Naive thymus-derived CD8-positive, alpha-beta T cell (primary cell): ENCODE data around the gene SGK1. TPM values are rescaled to one million over a fixed set of nuclear protein-coding genes. Genes with fewer than 3 reads are reported as not detected.
"Not testable (repeated sequence)": the region's sequence is repeated elsewhere in the genome, so short reads cannot be mapped to it uniquely, and the experiment has no call there.

ENCODE experiments used
- ATAC-seq, 2 donors: fragments of 150-1000 bp; cut with Tn5 transposase in 1 of 2; sonication (Bioruptor Pico), chemical (Tn5 transposase) in 1 of 2; 1 replicate in 1 of 2; 2 replicates in 1 of 2; pipeline ENCODE4 v1.10.0; 2021; ENCODE audit warnings: mild to moderate bottlenecking in 2 of 2, moderate library complexity in 2 of 2
- POLR2A ChIA-PET: fragments of 350-600 bp; sonication (Branson Sonifier 250); formaldehyde crosslinking; loops from one replicate; lab custom pipeline; 2021; ENCODE audit warnings: antibody characterized with exemption; lab: Charles Lee
- DNase-seq, 10 donors: peaks; one replicate each; pipeline versions ENCODE4 v3.0.0 to v3.0.0-alpha.2; 2020 to 2022
- H3K27ac Mint-ChIP-seq, 10 donors: one replicate each; pipeline ENCODE4 v1.8.0; 2020 to 2022; ENCODE audit warnings: mild to moderate bottlenecking in 10 of 10, mixed read lengths in 10 of 10, moderate library complexity in 4 of 10, inconsistent platforms in 1 of 10
- H3K27me3 Mint-ChIP-seq, 5 donors: one replicate each; pipeline ENCODE4 v1.8.0; 2021 to 2022; ENCODE audit warnings: mixed read lengths in 5 of 5
- H3K36me3 Mint-ChIP-seq, 3 donors: one replicate each; pipeline ENCODE4 v1.8.0; 2020 to 2022; ENCODE audit warnings: mixed read lengths in 3 of 3, mild to moderate bottlenecking in 2 of 3, inconsistent platforms in 1 of 3
- H3K4me1 Mint-ChIP-seq, 4 donors: one replicate each; pipeline ENCODE4 v1.8.0; 2021 to 2022; ENCODE audit warnings: mixed read lengths in 4 of 4
- H3K4me3 Mint-ChIP-seq, 10 donors: one replicate each; pipeline ENCODE4 v1.8.0; 2020 to 2022; ENCODE audit warnings: mild to moderate bottlenecking in 10 of 10, mixed read lengths in 10 of 10, moderate library complexity in 6 of 10, inconsistent platforms in 1 of 10
- H3K9me3 Mint-ChIP-seq, 9 donors: one replicate each; pipeline ENCODE4 v1.8.0; 2020 to 2022; ENCODE audit warnings: mixed read lengths in 9 of 9, mild to moderate bottlenecking in 3 of 9, inconsistent platforms in 1 of 9, moderate library complexity in 1 of 9
- polyA plus RNA-seq, 3 donors: library from polyadenylated mRNA; unstranded; fragments of 300-500 nt; fragmentation: Illumina TruSeq; gene quantifications; one replicate each; pipeline ENCODE4 v1.2.3, GENCODE V29; 2021
- total RNA-seq, 8 experiments: library from RNA in 2 of 8; stranded (reverse) in 2 of 8; gene quantifications; one replicate each; pipeline ENCODE4 v1.2.3 and lab custom pipeline; 2021 to 2026

SGK1 gene
- total and polyA plus RNA-seq, 5 experiments from 2014 or later = 3.7 to 23.5 (median 9.0) TPM

- ATAC-seq (peak; percentile 95 to 96), DNase-seq (peak; percentile 29 to 95 (median 84))
- peaks cover 0 to 4% (median 0%) of the 10 kb centered on the region in 9 donors for H3K9me3 Mint-ChIP-seq
- no peaks in the 10 kb centered on the region for H3K27me3 Mint-ChIP-seq
- POLR2A ChIA-PET = interaction anchor here (0.6 to 3.2 kb wide), 5 partner anchors 18 to 808 kb away, joined by 3 to 11 read pairs (median 5); partner anchors contain the start of gene HBS1L
- peak overlapping the region; percentile 40 to 86 (median 78) for H3K4me3 Mint-ChIP-seq
- peaks cover 25 to 69% (median 63%) of the 10 kb centered on the region in 4 donors for H3K4me1 Mint-ChIP-seq
- H3K27ac Mint-ChIP-seq = peak overlapping the region; percentile 79 to 98 (median 96)
- H3K36me3 Mint-ChIP-seq = peaks cover 0 to 3% (median 0%) of the 10 kb centered on the region in 3 donors
Measured at GRCh38 chr6:134247231-134247833, 70.6 kb downstream of the SGK1 start.

- Mint-ChIP-seq H3K27me3 (no peaks in the 10 kb centered on the region), H3K9me3 (peaks cover 0 to 6% (median 0%) of the 10 kb centered on the region in 9 donors), H3K4me3 (peak overlapping the region in 7 of 10 donors; percentile 1 to 52 (median 11)), H3K4me1 (peaks cover 27 to 75% (median 70%) of the 10 kb centered on the region in 4 donors), H3K36me3 (peaks cover 0 to 3% (median 0%) of the 10 kb centered on the region in 3 donors), H3K27ac (peak overlapping the region; percentile 39 to 98 (median 90))
- no peak for ATAC-seq
- DNase-seq = no peak
- POLR2A ChIA-PET = interaction anchor here (0.5 to 1.3 kb wide), 3 partner anchors 28 to 180 kb away, joined by 3 read pairs; no protein-coding TSS in a partner anchor
Measured at GRCh38 chr6:134245706-134246105, 72.2 kb downstream of the SGK1 start.

DNA sequence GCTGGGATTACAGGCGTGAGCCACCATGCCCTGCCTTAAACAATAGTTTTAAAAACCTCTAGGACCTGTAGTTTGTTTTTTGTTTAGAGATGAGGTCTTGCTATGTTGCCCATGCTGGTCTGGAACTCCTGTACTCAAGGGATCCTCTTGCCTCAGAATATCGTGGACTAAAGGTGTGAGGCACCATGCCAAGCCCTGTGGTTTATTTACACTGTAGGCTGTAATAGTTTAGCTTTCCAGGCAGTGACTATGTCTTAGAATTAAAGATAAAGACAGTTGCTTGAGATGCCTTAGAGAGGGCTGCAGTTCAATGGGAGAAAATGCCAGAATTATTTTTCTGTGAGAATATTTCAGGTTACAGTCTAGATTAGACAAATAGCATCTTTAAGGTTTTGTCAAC is 72.9 kb downstream of the SGK1 start:
- Mint-ChIP-seq H3K9me3 (peaks cover 0 to 6% (median 0%) of the 10 kb centered on the region in 9 donors), H3K4me1 (peaks cover 24 to 75% (median 70%) of the 10 kb centered on the region in 4 donors), H3K4me3 (peak overlapping the region in 3 of 10 donors; percentile 9 to 42 (median 30)), H3K27ac (peak overlapping the region; percentile 39 to 98 (median 86)), H3K36me3 (peaks cover 0 to 3% (median 0%) of the 10 kb centered on the region in 3 donors), H3K27me3 (no peaks in the 10 kb centered on the region)
- DNase-seq (no peak), ATAC-seq (no peak)
- POLR2A ChIA-PET = interaction anchor here (0.5 to 1.3 kb wide), 2 partner anchors 29 to 128 kb away, joined by 3 read pairs; no protein-coding TSS in a partner anchor

DNA sequence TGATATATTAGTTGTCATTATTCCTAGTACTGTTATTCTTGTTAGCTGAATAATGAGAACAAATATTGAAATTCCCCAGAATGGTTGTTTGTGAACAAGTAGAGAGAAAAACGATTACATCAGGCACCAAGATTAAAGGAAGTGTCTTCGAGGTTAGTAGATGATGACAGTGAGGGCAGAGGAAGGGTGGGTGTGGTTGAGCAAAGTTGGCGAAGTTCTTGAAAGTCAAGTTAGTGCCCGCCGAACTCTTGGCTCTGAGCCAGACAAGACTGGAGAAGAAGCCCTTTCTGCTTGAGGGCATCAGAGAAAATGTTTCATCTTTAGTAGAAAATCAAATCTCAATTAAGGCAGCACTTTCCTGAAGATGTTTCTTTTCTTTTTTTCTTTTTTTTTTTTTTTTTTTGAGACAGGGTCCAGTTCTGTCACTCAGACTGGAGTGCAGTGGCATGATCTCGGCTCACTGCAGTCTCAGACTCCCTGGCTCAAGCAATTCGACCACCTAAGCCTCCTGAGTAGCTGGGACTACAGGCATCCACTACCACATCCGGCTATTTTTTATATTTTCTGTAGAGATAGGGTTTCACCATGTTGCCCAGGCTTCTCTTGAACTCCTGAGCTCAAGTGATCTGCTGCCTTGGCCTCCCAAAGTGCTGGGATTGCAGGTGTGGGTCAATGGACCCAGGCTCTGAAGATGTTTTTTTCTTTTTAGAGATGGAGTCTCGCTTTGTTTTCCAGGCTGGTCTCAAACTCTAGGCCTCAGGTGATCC is 77.1 kb downstream of the SGK1 start:
- peak overlapping the region; percentile 2 to 76 (median 57) for H3K4me3 Mint-ChIP-seq
- peaks cover 0 to 3% (median 0%) of the 10 kb centered on the region in 3 donors for H3K36me3 Mint-ChIP-seq
- H3K4me1 Mint-ChIP-seq = peaks cover 9 to 61% (median 54%) of the 10 kb centered on the region in 4 donors
- H3K9me3 Mint-ChIP-seq = peaks cover 0 to 7% (median 0%) of the 10 kb centered on the region in 9 donors
- peak overlapping the region; percentile 75 to 97 (median 88) for H3K27ac Mint-ChIP-seq
- POLR2A ChIA-PET = interaction anchor here (0.6 to 1.3 kb wide), 7 partner anchors 10 to 1815 kb away, joined by 3 to 5 read pairs (median 4); no protein-coding TSS in a partner anchor
- no peaks in the 10 kb centered on the region for H3K27me3 Mint-ChIP-seq
- ATAC-seq = peak; percentile 97 to 98
- peak; percentile 68 to 97 (median 90) for DNase-seq

- H3K27ac Mint-ChIP-seq = peak overlapping the region; percentile 75 to 97 (median 88)
- POLR2A ChIA-PET = interaction anchor here (1.3 kb wide), 1 partner anchor 8 kb away, joined by 5 read pairs; no protein-coding TSS in a partner anchor
Measured at GRCh38 chr6:134238960-134239795, 78.7 kb downstream of the SGK1 start.

GRCh38 chr6:134238006-134238405 is 79.9 kb downstream of the SGK1 start:
- peaks cover 0 to 3% (median 0%) of the 10 kb centered on the region in 9 donors for H3K9me3 Mint-ChIP-seq
- H3K27ac Mint-ChIP-seq = peak overlapping the region in 3 of 10 donors; percentile 48 to 85 (median 48)
- H3K36me3 Mint-ChIP-seq = no peaks in the 10 kb centered on the region
- POLR2A ChIA-PET = no interaction called here
- peaks cover 8 to 58% (median 45%) of the 10 kb centered on the region in 4 donors for H3K4me1 Mint-ChIP-seq
- DNase-seq = no peak
- ATAC-seq = no peak
- no peak overlapping the region for H3K4me3 Mint-ChIP-seq
- H3K27me3 Mint-ChIP-seq = no peaks in the 10 kb centered on the region

More at GRCh38 chr6:134238960-134239795, 78.7 kb downstream of the SGK1 start:
- DNase-seq (no peak), ATAC-seq (no peak)
- Mint-ChIP-seq H3K27me3 (no peaks in the 10 kb centered on the region), H3K9me3 (peaks cover 0 to 5% (median 0%) of the 10 kb centered on the region in 9 donors), H3K4me1 (peaks cover 8 to 54% (median 47%) of the 10 kb centered on the region in 4 donors), H3K36me3 (peaks cover 0 to 2% (median 0%) of the 10 kb centered on the region in 3 donors), H3K4me3 (peak overlapping the region in 6 of 10 donors; percentile 46 to 65 (median 60))

- peak in 1 of 2 donors; percentile 10 for ATAC-seq
- Mint-ChIP-seq H3K9me3 (peaks cover 0 to 1% (median 0%) of the 10 kb centered on the region in 9 donors), H3K27ac (peak overlapping the region in 6 of 10 donors; percentile 6 to 88 (median 68)), H3K4me1 (peaks cover 5 to 53% (median 38%) of the 10 kb centered on the region in 4 donors), H3K27me3 (no peaks in the 10 kb centered on the region), H3K4me3 (peak overlapping the region in 3 of 10 donors; percentile 4 to 50 (median 24)), H3K36me3 (no peaks in the 10 kb centered on the region)
- DNase-seq = no peak
- POLR2A ChIA-PET = interaction anchor here (1.6 kb wide), 1 partner anchor 60 kb away, joined by 3 read pairs; no protein-coding TSS in a partner anchor
Measured at GRCh38 chr6:134235937-134236751, 81.8 kb downstream of the SGK1 start.

- Mint-ChIP-seq H3K4me1 (peaks cover 6 to 47% (median 34%) of the 10 kb centered on the region in 4 donors), H3K27ac (peak overlapping the region in 2 of 10 donors; percentile 27 to 84)
- POLR2A ChIA-PET, H3K27me3 Mint-ChIP-seq, H3K36me3 Mint-ChIP-seq, DNase-seq, ATAC-seq, H3K9me3 Mint-ChIP-seq, H3K4me3 Mint-ChIP-seq: not testable (repeated sequence)
Measured at GRCh38 chr6:134235334-134235733, 82.6 kb downstream of the SGK1 start.

- Mint-ChIP-seq H3K9me3 (peaks cover 0 to 1% (median 0%) of the 10 kb centered on the region in 9 donors), H3K36me3 (no peaks in the 10 kb centered on the region), H3K4me3 (no peak overlapping the region), H3K27me3 (no peaks in the 10 kb centered on the region), H3K4me1 (peaks cover 5 to 34% (median 23%) of the 10 kb centered on the region in 4 donors), H3K27ac (peak overlapping the region in 3 of 10 donors; percentile 11 to 29 (median 14))
- DNase-seq (no peak), ATAC-seq (no peak)
- POLR2A ChIA-PET = no interaction called here
Measured at GRCh38 chr6:134233180-134233955, 84.5 kb downstream of the SGK1 start.

DNA sequence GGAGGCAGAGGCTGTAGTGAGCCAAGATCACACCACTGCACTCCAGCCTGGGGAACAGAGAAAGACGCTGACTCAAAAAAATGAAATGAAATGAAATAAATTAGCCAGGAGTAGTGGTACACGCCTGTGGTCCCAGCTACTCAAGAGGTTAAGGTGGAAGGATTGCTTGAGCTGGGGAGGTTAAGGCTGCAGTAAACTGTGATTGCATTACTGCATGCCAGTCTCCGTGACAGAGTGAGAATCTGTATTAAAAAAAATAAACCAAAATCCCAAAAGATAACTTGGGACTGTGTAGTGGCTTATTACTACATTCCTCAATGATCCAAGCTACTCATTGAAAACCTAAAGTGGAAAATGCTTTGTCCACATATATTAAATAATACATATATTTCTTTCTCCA is 87.0 kb downstream of the SGK1 start:
- Mint-ChIP-seq H3K4me1 (peaks cover 5 to 23% (median 16%) of the 10 kb centered on the region in 4 donors), H3K27me3 (no peaks in the 10 kb centered on the region), H3K4me3 (no peak overlapping the region), H3K27ac (peak overlapping the region in 1 of 10 donors; percentile 31), H3K36me3 (no peaks in the 10 kb centered on the region), H3K9me3 (no peaks in the 10 kb centered on the region)
- POLR2A ChIA-PET = interaction anchor here (0.7 kb wide), 1 partner anchor 9 kb away, joined by 5 read pairs; no protein-coding TSS in a partner anchor
- no peak for ATAC-seq
- DNase-seq = no peak
